SK-N-SH treated with all-trans-retinoic acid at 6 μM for 48 hours (cell line): ENCODE data around the gene MRFAP1.
"Not testable (repeated sequence)": the region's sequence is repeated elsewhere in the genome, so short reads cannot be mapped to it uniquely, and the experiment has no call there.

ENCODE experiments used
- ATAC-seq: fragments of 200-7000 bp; cut with Tn5 transposase; 3 replicates; pipeline ENCODE4 v1.9.1; 2020; ENCODE audit warnings: mild to moderate bottlenecking, moderate library complexity
- BACH2 ChIP-seq: fragments of 250-450 bp; sonication (Bioruptor Pico); IDR thresholded peaks from 2 replicates; pipeline ENCODE4 v1.9.0; 2021; ENCODE audit warnings: mild to moderate bottlenecking, borderline replicate concordance
- CSDC2 ChIP-seq: fragments of 250-450 bp; sonication (Bioruptor Pico); IDR thresholded peaks from 2 replicates; pipeline ENCODE4 v1.5.0; 2020; ENCODE audit warnings: mild to moderate bottlenecking, moderate library complexity
- GLIS3 ChIP-seq: fragments of 250-450 bp; sonication (Bioruptor Pico); IDR thresholded peaks from 2 replicates; pipeline ENCODE4 v1.5.0; 2020; ENCODE audit warnings: mild to moderate bottlenecking, moderate library complexity
- ISL1 ChIP-seq: fragments of 250-450 bp; sonication (Bioruptor Pico); IDR thresholded peaks from 2 replicates; pipeline ENCODE4 v2.1.2; 2022; ENCODE audit warnings: mild to moderate bottlenecking, moderate library complexity
- OSR1 ChIP-seq: fragments of 250-450 bp; sonication (Bioruptor Pico); IDR thresholded peaks from 2 replicates; pipeline ENCODE4 v1.8.0; 2022; ENCODE audit warnings: moderate library complexity, mild to moderate bottlenecking, inconsistent platforms
- PPARA ChIP-seq: fragments of 250-450 bp; sonication (Bioruptor Pico); IDR thresholded peaks from 2 replicates; pipeline ENCODE4 v1.5.0; 2020; ENCODE audit warnings: mild to moderate bottlenecking, borderline replicate concordance
- RARB ChIP-seq: fragments of 250-450 bp; sonication (Bioruptor Pico); IDR thresholded peaks from 2 replicates; pipeline ENCODE4 v1.8.0; 2021; ENCODE audit warnings: mild to moderate bottlenecking, moderate library complexity
- SNAI2 ChIP-seq: fragments of 250-450 bp; sonication (Bioruptor Pico); IDR thresholded peaks from 2 replicates; pipeline ENCODE4 v1.5.0; 2020; ENCODE audit warnings: mild to moderate bottlenecking, moderate library complexity
- TCF4 ChIP-seq: fragments of 250-450 bp; sonication (Bioruptor Pico); IDR thresholded peaks from 2 replicates; pipeline ENCODE4 v1.8.0; 2021; ENCODE audit warnings: mild to moderate bottlenecking, moderate library complexity, borderline replicate concordance
- TOX ChIP-seq: fragments of 250-450 bp; sonication (Bioruptor Pico); IDR thresholded peaks from 2 replicates; pipeline ENCODE4 v1.8.0; 2021; ENCODE audit warnings: mild to moderate bottlenecking, moderate library complexity, borderline replicate concordance
- ZC3H10 ChIP-seq: fragments of 250-450 bp; sonication (Bioruptor Pico); IDR thresholded peaks from 2 replicates; pipeline ENCODE4 v1.5.1; 2021; ENCODE audit warnings: mild to moderate bottlenecking, moderate library complexity
- ZFP3 ChIP-seq: fragments of 250-450 bp; sonication (Bioruptor Pico); IDR thresholded peaks from 2 replicates; pipeline ENCODE4 v1.5.0; 2020; ENCODE audit warnings: mild to moderate bottlenecking, moderate library complexity
- ZFP30 ChIP-seq: fragments of 450-650 bp; formaldehyde crosslinking; IDR thresholded peaks from 2 replicates; pipeline ENCODE4 v1.5.0; 2022; ENCODE audit warnings: mild to moderate bottlenecking, moderate library complexity
- ZNF565 ChIP-seq: fragments of 450-650 bp; formaldehyde crosslinking; conservative IDR thresholded peaks from 2 replicates; pipeline ENCODE4 v1.5.0; 2020; ENCODE audit warnings: low read depth, mild to moderate bottlenecking, moderate library complexity
- ZNF70 ChIP-seq: fragments of 450-650 bp; formaldehyde crosslinking; IDR thresholded peaks from 2 replicates; pipeline ENCODE4 v1.5.0; 2020; ENCODE audit warnings: mild to moderate bottlenecking, moderate library complexity
- ZNF8 ChIP-seq: fragments of 450-650 bp; formaldehyde crosslinking; IDR thresholded peaks from 2 replicates; pipeline ENCODE4 v1.5.0; 2020; ENCODE audit warnings: mild to moderate bottlenecking, moderate library complexity
- TF ChIP-seq, protein P1 (sequence below): fragments of 250-450 bp; sonication (Bioruptor Pico); IDR thresholded peaks from 2 replicates; pipeline ENCODE4 v1.5.0; 2020; ENCODE audit warnings: mild to moderate bottlenecking, moderate library complexity
- TF ChIP-seq, protein P2 (sequence below): fragments of 250-450 bp; sonication (Bioruptor Pico); IDR thresholded peaks from 2 replicates; pipeline ENCODE4 v1.5.1; 2021; ENCODE audit warnings: mild to moderate bottlenecking, moderate library complexity
- TF ChIP-seq, protein P3 (sequence below): fragments of 250-450 bp; sonication (Bioruptor Pico); IDR thresholded peaks from 2 replicates; pipeline ENCODE4 v1.8.0; 2020; ENCODE audit warnings: mild to moderate bottlenecking, moderate library complexity, borderline replicate concordance
- TF ChIP-seq, protein P4 (sequence below): fragments of 250-450 bp; sonication (Bioruptor Pico); IDR thresholded peaks from 2 replicates; pipeline ENCODE4 v1.8.0; 2021; ENCODE audit warnings: low read depth, mild to moderate bottlenecking, moderate library complexity, borderline replicate concordance
- TF ChIP-seq, protein P5 (sequence below): fragments of 250-450 bp; sonication (Bioruptor Pico); IDR thresholded peaks from 2 replicates; pipeline ENCODE4 v1.5.1; 2020; ENCODE audit warnings: low read depth, mild to moderate bottlenecking, moderate library complexity

MRFAP1 gene

DNA sequence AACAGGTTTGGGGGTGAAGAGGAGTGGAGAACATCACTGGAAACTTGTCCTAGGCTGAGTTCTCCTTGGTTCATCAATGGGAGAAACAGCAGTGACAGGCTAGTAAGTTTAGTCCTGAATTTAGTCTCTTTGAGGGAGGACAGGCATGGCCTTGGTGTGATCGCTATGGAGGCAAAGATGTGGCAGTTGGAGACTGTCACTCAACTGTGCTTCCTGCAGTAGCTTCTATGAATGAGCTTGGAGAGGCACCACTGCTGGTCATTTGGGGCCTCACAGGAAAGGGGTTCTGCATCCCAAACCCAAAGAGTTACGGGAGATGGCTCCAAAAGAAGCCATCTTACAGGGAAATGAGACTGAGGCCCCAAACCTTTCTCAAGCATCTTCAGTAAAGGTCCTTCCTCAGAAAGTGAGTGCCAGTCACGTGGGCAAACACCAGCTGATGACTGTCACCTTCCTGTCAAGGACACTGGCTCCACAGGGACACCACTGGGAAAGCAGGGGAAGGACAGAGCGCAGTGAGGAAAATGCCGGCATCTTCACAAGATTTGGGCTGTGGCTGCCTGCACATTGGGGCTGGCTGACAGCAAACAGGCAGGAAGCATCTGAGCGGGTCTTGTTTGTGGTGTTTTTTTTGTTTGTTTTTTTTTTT is 7.2 kb downstream of the MRFAP1 start:
- TF ChIP-seq, protein P1, sequence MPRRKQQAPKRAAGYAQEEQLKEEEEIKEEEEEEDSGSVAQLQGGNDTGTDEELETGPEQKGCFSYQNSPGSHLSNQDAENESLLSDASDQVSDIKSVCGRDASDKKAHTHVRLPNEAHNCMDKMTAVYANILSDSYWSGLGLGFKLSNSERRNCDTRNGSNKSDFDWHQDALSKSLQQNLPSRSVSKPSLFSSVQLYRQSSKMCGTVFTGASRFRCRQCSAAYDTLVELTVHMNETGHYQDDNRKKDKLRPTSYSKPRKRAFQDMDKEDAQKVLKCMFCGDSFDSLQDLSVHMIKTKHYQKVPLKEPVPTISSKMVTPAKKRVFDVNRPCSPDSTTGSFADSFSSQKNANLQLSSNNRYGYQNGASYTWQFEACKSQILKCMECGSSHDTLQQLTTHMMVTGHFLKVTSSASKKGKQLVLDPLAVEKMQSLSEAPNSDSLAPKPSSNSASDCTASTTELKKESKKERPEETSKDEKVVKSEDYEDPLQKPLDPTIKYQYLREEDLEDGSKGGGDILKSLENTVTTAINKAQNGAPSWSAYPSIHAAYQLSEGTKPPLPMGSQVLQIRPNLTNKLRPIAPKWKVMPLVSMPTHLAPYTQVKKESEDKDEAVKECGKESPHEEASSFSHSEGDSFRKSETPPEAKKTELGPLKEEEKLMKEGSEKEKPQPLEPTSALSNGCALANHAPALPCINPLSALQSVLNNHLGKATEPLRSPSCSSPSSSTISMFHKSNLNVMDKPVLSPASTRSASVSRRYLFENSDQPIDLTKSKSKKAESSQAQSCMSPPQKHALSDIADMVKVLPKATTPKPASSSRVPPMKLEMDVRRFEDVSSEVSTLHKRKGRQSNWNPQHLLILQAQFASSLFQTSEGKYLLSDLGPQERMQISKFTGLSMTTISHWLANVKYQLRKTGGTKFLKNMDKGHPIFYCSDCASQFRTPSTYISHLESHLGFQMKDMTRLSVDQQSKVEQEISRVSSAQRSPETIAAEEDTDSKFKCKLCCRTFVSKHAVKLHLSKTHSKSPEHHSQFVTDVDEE (CRISPR knock-in tag): no peak
- no peak for TF ChIP-seq SNAI2 (CRISPR knock-in tag)
- no peak for TF ChIP-seq TOX
- no peak for TF ChIP-seq ZFP30
- TF ChIP-seq, protein P2, sequence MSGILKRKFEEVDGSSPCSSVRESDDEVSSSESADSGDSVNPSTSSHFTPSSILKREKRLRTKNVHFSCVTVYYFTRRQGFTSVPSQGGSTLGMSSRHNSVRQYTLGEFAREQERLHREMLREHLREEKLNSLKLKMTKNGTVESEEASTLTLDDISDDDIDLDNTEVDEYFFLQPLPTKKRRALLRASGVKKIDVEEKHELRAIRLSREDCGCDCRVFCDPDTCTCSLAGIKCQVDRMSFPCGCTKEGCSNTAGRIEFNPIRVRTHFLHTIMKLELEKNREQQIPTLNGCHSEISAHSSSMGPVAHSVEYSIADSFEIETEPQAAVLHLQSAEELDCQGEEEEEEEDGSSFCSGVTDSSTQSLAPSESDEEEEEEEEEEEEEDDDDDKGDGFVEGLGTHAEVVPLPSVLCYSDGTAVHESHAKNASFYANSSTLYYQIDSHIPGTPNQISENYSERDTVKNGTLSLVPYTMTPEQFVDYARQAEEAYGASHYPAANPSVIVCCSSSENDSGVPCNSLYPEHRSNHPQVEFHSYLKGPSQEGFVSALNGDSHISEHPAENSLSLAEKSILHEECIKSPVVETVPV (CRISPR knock-in tag): no peak
- TF ChIP-seq, protein P3, sequence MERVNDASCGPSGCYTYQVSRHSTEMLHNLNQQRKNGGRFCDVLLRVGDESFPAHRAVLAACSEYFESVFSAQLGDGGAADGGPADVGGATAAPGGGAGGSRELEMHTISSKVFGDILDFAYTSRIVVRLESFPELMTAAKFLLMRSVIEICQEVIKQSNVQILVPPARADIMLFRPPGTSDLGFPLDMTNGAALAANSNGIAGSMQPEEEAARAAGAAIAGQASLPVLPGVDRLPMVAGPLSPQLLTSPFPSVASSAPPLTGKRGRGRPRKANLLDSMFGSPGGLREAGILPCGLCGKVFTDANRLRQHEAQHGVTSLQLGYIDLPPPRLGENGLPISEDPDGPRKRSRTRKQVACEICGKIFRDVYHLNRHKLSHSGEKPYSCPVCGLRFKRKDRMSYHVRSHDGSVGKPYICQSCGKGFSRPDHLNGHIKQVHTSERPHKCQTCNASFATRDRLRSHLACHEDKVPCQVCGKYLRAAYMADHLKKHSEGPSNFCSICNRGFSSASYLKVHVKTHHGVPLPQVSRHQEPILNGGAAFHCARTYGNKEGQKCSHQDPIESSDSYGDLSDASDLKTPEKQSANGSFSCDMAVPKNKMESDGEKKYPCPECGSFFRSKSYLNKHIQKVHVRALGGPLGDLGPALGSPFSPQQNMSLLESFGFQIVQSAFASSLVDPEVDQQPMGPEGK (CRISPR knock-in tag): no peak
- no peak for TF ChIP-seq CSDC2 (CRISPR knock-in tag)
- no peak for TF ChIP-seq PPARA (CRISPR knock-in tag)
- no peak for TF ChIP-seq TCF4 (CRISPR knock-in tag)
- no peak for TF ChIP-seq BACH2 (CRISPR knock-in tag)
- no peak for TF ChIP-seq RARB
- TF ChIP-seq ZFP3 (CRISPR knock-in tag): no peak
- no peak for TF ChIP-seq ISL1 (CRISPR knock-in tag)
- TF ChIP-seq ZNF8: no peak
- ATAC-seq: no peak

DNA sequence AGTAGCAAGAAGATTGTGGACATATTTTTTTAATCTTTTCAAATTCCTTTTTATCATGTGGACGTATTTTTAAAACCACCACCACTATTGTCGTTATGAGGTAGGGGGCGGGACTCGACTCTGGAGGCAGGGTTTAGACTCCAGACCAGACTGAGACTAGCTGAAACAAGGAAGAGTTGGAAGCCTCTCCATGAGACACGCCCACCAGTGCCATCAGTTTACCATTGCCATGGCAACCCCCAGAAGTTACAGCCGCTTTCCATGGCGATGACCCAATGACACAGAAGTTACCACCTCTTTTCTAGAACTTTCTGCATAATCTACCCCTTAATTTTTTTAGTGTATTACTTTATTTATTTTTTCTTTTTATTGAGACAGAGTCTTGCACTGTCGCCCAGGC is 8.7 kb downstream of the MRFAP1 start:
- ATAC-seq: no peak
- TF ChIP-seq GLIS3 (no peak), BACH2 (CRISPR knock-in tag) (no peak), RARB (no peak), TOX (no peak), PPARA (CRISPR knock-in tag) (no peak), ZNF8 (no peak), SNAI2 (CRISPR knock-in tag) (no peak)
- TF ChIP-seq, protein P3 (CRISPR knock-in tag): no peak

DNA sequence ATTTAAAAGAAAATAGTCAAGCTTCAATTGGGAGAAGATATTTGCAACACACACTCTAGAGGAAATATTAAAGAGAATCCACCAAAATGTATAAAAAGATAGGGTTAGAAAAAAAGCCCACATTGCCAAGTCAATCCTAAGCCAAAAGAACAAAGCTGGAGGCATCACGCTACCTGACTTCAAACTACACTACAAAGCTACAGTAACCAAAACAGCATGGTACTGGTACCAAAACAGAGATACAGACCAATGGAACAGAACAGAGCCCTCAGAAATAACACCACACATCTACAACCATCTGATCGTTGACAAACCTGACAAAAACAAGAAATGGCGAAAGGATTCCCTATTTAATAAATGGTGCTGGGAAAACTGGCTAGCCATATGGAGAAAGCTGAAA is 13.7 kb downstream of the MRFAP1 start:
- not testable (repeated sequence) for ATAC-seq

DNA sequence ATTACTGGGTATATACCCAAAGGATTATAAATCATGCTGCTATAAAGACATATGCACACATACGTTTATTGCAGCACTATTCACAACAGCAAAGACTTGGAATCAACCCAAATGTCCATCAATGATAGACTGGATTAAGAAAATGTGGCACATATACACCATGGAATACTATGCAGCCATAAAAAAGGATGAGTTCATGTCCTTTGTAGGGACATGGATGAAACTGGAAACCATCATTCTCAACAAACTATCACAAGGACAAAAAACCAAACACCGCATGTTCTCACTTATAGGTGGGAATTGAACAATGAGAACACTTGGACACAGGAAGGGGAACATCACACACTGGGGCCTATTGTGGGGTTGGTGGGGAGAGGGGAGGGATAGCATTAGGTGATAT is 14.8 kb downstream of the MRFAP1 start:
- not testable (repeated sequence) for ATAC-seq

DNA sequence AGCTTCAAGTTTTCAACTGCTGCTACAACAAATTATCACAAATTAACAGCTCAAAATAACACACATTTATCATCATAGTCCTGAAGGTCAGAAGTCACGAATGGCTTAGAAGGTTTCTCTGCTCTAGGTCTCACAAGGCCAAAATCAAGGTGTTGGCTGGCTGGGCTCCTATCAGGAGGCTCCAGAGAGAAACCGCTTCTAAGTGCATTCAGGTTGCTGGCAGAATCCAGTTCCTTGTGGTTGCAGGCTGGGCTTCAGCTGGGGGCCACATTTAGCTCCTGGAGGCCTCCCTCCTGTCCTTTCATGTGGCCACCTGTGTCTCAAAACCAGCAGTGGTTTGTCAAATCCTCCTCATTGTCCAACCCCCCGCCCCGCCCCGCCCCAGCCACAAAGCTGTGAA is 15.4 kb downstream of the MRFAP1 start:
- TF ChIP-seq, protein P4, sequence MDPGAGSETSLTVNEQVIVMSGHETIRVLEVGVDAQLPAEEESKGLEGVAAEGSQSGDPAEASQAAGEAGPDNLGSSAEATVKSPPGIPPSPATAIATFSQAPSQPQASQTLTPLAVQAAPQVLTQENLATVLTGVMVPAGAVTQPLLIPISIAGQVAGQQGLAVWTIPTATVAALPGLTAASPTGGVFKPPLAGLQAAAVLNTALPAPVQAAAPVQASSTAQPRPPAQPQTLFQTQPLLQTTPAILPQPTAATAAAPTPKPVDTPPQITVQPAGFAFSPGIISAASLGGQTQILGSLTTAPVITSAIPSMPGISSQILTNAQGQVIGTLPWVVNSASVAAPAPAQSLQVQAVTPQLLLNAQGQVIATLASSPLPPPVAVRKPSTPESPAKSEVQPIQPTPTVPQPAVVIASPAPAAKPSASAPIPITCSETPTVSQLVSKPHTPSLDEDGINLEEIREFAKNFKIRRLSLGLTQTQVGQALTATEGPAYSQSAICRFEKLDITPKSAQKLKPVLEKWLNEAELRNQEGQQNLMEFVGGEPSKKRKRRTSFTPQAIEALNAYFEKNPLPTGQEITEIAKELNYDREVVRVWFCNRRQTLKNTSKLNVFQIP (CRISPR knock-in tag): no peak
- TF ChIP-seq GLIS3 (no peak), CSDC2 (CRISPR knock-in tag) (no peak), ZNF565 (no peak), RARB (no peak), ZC3H10 (CRISPR knock-in tag) (no peak), OSR1 (CRISPR knock-in tag) (no peak), TOX (no peak), PPARA (CRISPR knock-in tag) (no peak), BACH2 (CRISPR knock-in tag) (no peak), ZNF70 (no peak)
- TF ChIP-seq, protein P5, sequence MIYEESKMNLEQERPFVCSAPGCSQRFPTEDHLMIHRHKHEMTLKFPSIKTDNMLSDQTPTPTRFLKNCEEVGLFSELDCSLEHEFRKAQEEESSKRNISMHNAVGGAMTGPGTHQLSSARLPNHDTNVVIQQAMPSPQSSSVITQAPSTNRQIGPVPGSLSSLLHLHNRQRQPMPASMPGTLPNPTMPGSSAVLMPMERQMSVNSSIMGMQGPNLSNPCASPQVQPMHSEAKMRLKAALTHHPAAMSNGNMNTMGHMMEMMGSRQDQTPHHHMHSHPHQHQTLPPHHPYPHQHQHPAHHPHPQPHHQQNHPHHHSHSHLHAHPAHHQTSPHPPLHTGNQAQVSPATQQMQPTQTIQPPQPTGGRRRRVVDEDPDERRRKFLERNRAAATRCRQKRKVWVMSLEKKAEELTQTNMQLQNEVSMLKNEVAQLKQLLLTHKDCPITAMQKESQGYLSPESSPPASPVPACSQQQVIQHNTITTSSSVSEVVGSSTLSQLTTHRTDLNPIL (CRISPR knock-in tag): no peak
- ATAC-seq: no peak
